Osteocyte (in vitro differentiated cells): ENCODE measurements around the gene CMSS1. TPM values are rescaled to one million over a fixed set of nuclear protein-coding genes. Genes with fewer than 3 reads are reported as not detected.
A peak's percentile ranks its signal among the peaks of the same experiment; 100 is the strongest.

ENCODE experiments used
- DNase-seq: peaks from one replicate; pipeline ENCODE4 v3.0.0; 2021; ENCODE audit warnings: mixed read lengths; ENCODE audit not compliant: unreplicated experiment; ENCODE audit errors: extremely low spot score
- H3K27ac Mint-ChIP-seq: one replicate; pipeline ENCODE4 v1.8.0; 2021; ENCODE audit warnings: mild to moderate bottlenecking, mixed read lengths; ENCODE audit not compliant: unreplicated experiment
- H3K27me3 Mint-ChIP-seq: one replicate; pipeline ENCODE4 v1.8.0; 2021; ENCODE audit warnings: mixed read lengths; ENCODE audit not compliant: unreplicated experiment
- H3K36me3 Mint-ChIP-seq: one replicate; pipeline ENCODE4 v1.8.0; 2021; ENCODE audit warnings: mixed read lengths; ENCODE audit not compliant: unreplicated experiment
- H3K4me1 Mint-ChIP-seq: one replicate; pipeline ENCODE4 v1.8.0; 2021; ENCODE audit warnings: mixed read lengths; ENCODE audit not compliant: unreplicated experiment
- H3K4me3 Mint-ChIP-seq: one replicate; pipeline ENCODE4 v1.8.0; 2021; ENCODE audit warnings: mild to moderate bottlenecking, moderate library complexity, mixed read lengths; ENCODE audit not compliant: unreplicated experiment
- H3K9me3 Mint-ChIP-seq: one replicate; pipeline ENCODE4 v1.8.0; 2021; ENCODE audit warnings: mixed read lengths; ENCODE audit not compliant: unreplicated experiment
- total RNA-seq: library from RNA; stranded (reverse); gene quantifications from 2 replicates; pipeline ENCODE4 v1.2.1, GENCODE V29; 2021
- TF ChIP-seq, protein P1 (sequence below): fragments of 200-600 bp; sonication (generic); IDR thresholded peaks from 2 replicates; pipeline ENCODE4 v1.5.0; 2021; ENCODE audit warnings: antibody characterized with exemption, mild to moderate bottlenecking, moderate library complexity

Gene CMSS1
- total RNA-seq, 1 donor from 2014 or later = 38.5 TPM

DNA sequence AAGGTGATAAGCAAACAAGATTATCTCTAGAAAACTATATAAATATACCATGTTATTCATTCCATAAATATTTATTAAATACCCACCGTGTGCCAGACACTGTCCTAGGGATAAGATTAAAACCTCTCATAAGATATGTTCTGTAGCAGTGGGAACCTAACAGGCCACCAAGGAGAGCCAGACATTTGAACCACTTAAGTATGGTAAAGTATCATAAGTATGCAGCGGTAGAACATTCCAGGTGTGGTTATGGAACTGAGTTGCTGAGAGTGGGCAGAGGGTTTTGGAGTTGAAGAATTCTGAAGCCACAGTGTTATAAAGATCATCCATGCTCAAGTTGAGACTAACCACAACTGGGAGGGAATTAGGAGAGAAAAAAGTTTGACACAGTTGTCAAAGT, 282.0 kb downstream of the CMSS1 start:
- Mint-ChIP-seq H3K27me3 (no peaks in the 10 kb centered on the region), H3K4me3 (no peak overlapping the region), H3K36me3 (peaks cover 2% of the 10 kb centered on the region), H3K27ac (peak overlapping the region; percentile 2), H3K9me3 (no peaks in the 10 kb centered on the region), H3K4me1 (peaks cover 56% of the 10 kb centered on the region)
- TF ChIP-seq, protein P1, sequence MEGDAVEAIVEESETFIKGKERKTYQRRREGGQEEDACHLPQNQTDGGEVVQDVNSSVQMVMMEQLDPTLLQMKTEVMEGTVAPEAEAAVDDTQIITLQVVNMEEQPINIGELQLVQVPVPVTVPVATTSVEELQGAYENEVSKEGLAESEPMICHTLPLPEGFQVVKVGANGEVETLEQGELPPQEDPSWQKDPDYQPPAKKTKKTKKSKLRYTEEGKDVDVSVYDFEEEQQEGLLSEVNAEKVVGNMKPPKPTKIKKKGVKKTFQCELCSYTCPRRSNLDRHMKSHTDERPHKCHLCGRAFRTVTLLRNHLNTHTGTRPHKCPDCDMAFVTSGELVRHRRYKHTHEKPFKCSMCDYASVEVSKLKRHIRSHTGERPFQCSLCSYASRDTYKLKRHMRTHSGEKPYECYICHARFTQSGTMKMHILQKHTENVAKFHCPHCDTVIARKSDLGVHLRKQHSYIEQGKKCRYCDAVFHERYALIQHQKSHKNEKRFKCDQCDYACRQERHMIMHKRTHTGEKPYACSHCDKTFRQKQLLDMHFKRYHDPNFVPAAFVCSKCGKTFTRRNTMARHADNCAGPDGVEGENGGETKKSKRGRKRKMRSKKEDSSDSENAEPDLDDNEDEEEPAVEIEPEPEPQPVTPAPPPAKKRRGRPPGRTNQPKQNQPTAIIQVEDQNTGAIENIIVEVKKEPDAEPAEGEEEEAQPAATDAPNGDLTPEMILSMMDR = no peak
- no peak for DNase-seq

DNA sequence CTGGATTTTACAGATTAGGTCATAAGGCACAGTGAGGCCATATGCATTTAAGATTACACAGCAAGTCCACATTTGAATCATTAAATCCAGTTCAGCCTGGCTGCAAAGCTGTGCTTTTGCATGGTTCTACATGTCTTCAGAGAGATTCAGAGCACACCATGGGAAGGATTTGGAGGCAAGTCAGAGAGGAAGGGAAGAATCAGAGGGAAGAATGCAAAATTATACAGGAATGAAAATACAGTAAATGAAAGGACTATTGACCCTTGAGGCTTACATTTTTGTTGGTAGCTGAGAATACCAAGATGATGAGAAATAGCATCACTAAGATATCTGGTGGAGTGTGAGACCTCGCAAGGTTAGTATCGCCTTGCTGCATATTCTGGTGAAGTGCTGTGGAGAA, 282.8 kb downstream of the CMSS1 start:
- TF ChIP-seq, protein P1 = no peak
- peaks cover 64% of the 10 kb centered on the region for H3K4me1 Mint-ChIP-seq

DNA sequence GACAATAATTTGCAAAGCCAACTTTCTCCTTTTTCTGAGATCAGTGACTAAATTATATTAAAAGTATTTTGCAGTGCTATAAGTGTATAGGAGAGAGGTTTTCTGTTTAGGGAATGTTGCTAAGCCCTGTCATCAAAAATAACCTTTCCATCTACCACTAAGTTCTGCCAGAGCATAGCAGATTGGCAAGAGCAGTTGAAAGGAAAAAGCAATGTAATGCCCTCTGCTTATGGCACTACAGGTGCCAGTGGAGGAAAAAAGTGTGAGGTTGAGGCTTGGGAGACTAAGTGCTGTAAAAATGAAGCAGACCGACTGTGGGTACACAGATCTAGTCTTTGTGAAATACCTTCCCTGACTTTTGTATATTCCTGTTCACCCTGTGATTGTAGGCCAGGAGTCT, 285.1 kb downstream of the CMSS1 start:
- TF ChIP-seq, protein P1 = no peak
- peaks cover 2% of the 10 kb centered on the region for H3K36me3 Mint-ChIP-seq
- no peaks in the 10 kb centered on the region for H3K27me3 Mint-ChIP-seq
- H3K27ac Mint-ChIP-seq = no peak overlapping the region
- no peak for DNase-seq
- peaks cover 82% of the 10 kb centered on the region for H3K4me1 Mint-ChIP-seq
- no peaks in the 10 kb centered on the region for H3K9me3 Mint-ChIP-seq
- no peak overlapping the region for H3K4me3 Mint-ChIP-seq

More for the DNA sequence above, 282.8 kb downstream of the CMSS1 start:
- peak overlapping the region; percentile 61 for H3K27ac Mint-ChIP-seq
- no peak overlapping the region for H3K4me3 Mint-ChIP-seq
- peaks cover 2% of the 10 kb centered on the region for H3K36me3 Mint-ChIP-seq
- H3K9me3 Mint-ChIP-seq = no peaks in the 10 kb centered on the region
- no peaks in the 10 kb centered on the region for H3K27me3 Mint-ChIP-seq
- DNase-seq = no peak

- H3K4me1 Mint-ChIP-seq = peaks cover 76% of the 10 kb centered on the region
- peak overlapping the region; percentile 70 for H3K27ac Mint-ChIP-seq
- TF ChIP-seq, protein P1 = no peak
- DNase-seq = no peak
- H3K9me3 Mint-ChIP-seq = no peaks in the 10 kb centered on the region
- peaks cover 2% of the 10 kb centered on the region for H3K36me3 Mint-ChIP-seq
- no peak overlapping the region for H3K4me3 Mint-ChIP-seq
- no peaks in the 10 kb centered on the region for H3K27me3 Mint-ChIP-seq
Observed at GRCh38 chr3:100103558-100104441, 286.1 kb downstream of the CMSS1 start.

GRCh38 chr3:100104442-100104798, 286.8 kb downstream of the CMSS1 start:
- no peak for DNase-seq
- H3K27ac Mint-ChIP-seq = peak overlapping the region; percentile 70
- no peaks in the 10 kb centered on the region for H3K27me3 Mint-ChIP-seq
- H3K36me3 Mint-ChIP-seq = peaks cover 2% of the 10 kb centered on the region
- H3K9me3 Mint-ChIP-seq = no peaks in the 10 kb centered on the region
- TF ChIP-seq, protein P1 = no peak
- peaks cover 71% of the 10 kb centered on the region for H3K4me1 Mint-ChIP-seq
- no peak overlapping the region for H3K4me3 Mint-ChIP-seq
